Measurements from ENCODE around the gene UPK3BL1. TPM values are rescaled to one million over a fixed set of nuclear protein-coding genes. Genes with fewer than 3 reads are reported as not detected.
A peak's percentile ranks its signal among the peaks of the same experiment; 100 is the strongest.
"Not testable (repeated sequence)": the region's sequence is repeated elsewhere in the genome, so short reads cannot be mapped to it uniquely, and the experiment has no call there.

Gene UPK3BL1
- total and polyA plus RNA-seq, 4 donors = 11.2 to 54.3 (median 22.7) TPM

DNA sequence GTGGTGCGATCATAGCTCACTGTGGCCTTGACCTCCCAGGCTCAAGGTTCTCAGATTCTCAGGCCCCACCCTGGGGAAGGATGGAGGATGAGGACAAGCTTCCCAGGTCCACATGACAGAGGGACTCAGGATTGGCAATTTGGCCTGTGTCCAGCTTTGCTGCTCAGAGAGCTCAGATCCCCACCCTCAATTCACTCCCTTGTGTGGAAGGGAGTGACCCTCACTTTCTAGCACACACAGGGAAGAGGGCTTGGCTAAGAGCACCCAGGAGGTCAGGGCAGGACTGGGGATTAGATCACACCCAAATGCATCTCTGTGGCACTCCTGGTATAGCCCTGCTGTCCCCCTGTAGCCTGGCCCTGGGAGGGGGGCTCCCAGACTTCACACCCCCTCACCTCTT lies 813 bp upstream of the UPK3BL1 start:
- H3K27me3 ChIP-seq (ENCODE audit: control insufficient read depth in 3 of 3, insufficient read depth in 3 of 3, low read length in 2 of 3); H3K9me3 ChIP-seq (ENCODE audit: control insufficient read depth in 4 of 4, insufficient read depth in 3 of 4, low read length in 3 of 4); DNase-seq; ATAC-seq (ENCODE audit: insufficient read depth, low FRiP score); H3K4me3 ChIP-seq; H3K27ac ChIP-seq (ENCODE audit: low read depth in 1 of 2, low read length in 1 of 2); H3K4me1 ChIP-seq (ENCODE audit: control insufficient read depth in 5 of 5, insufficient read depth in 5 of 5, low read length in 5 of 5); H3K9ac ChIP-seq (ENCODE audit: insufficient read depth in 1 of 2, low read length in 2 of 2); H3K36me3 ChIP-seq (ENCODE audit: control insufficient read depth in 4 of 4, insufficient read depth in 4 of 4, low read length in 4 of 4): not testable (repeated sequence)
- no CpG with 5 or more reads among the region's 1 CpG for WGBS, 2 donors

DNA sequence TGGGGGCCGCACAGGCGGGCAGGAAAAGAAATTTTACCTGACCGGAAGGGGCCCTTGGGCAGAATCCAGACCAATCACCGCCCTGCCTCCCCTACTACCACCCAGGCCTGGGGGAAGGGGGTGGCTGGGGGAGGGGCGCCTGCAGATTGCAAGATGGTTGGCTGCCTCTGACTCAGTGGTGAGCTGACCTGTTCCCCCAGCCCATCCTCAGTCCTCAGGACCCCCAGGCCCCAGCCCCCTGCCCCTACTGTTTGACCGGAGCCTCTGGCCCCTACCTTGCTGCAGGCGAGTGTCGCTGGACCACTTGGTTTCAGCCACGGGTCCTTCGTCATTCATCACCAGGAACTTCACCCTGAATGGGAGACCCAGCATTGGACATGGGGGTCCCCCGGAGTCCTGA lies 3.7 kb downstream of the UPK3BL1 start:
- not testable (repeated sequence) for H3K27ac ChIP-seq (ENCODE audit: low read depth in 1 of 2, low read length in 1 of 2); H3K4me1 ChIP-seq (ENCODE audit: control insufficient read depth in 5 of 5, insufficient read depth in 5 of 5, low read length in 5 of 5); H3K36me3 ChIP-seq (ENCODE audit: control insufficient read depth in 4 of 4, insufficient read depth in 4 of 4, low read length in 4 of 4); H3K4me3 ChIP-seq; H3K27me3 ChIP-seq (ENCODE audit: control insufficient read depth in 3 of 3, insufficient read depth in 3 of 3, low read length in 2 of 3); ATAC-seq (ENCODE audit: insufficient read depth, low FRiP score); H3K9me3 ChIP-seq (ENCODE audit: control insufficient read depth in 4 of 4, insufficient read depth in 3 of 4, low read length in 3 of 4); H3K9ac ChIP-seq (ENCODE audit: insufficient read depth in 1 of 2, low read length in 2 of 2)
- 91 to 94% methylated on average over 6 to 8 of the region's 11 CpGs for WGBS, 2 donors
- DNase-seq = peak in 1 of 3 donors; percentile 9

DNA sequence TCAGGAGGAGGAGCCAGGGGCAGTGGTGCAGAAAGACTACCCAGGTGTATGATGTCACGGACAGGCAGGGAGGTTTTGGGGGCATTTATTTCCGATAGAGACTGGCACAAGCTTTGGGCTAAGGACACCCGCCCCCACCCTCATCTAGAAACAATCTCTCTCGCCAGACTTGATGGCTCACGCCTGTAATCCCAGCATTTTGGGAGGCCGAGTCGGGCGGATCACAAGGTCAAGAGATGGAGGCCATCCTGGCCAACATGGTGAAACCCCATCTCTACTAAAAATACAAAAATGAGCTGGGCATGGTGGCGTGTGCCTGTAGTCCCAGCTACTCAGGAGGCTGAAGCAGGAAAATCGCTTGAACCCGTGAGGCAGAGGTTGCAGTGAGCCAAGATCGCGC lies 5.6 kb downstream of the UPK3BL1 start:
- not testable (repeated sequence) for DNase-seq; H3K9ac ChIP-seq (ENCODE audit: insufficient read depth in 1 of 2, low read length in 2 of 2); H3K4me3 ChIP-seq; H3K27ac ChIP-seq (ENCODE audit: low read depth in 1 of 2, low read length in 1 of 2); H3K4me1 ChIP-seq (ENCODE audit: control insufficient read depth in 5 of 5, insufficient read depth in 5 of 5, low read length in 5 of 5); H3K27me3 ChIP-seq (ENCODE audit: control insufficient read depth in 3 of 3, insufficient read depth in 3 of 3, low read length in 2 of 3); H3K9me3 ChIP-seq (ENCODE audit: control insufficient read depth in 4 of 4, insufficient read depth in 3 of 4, low read length in 3 of 4); H3K36me3 ChIP-seq (ENCODE audit: control insufficient read depth in 4 of 4, insufficient read depth in 4 of 4, low read length in 4 of 4); ATAC-seq (ENCODE audit: insufficient read depth, low FRiP score)
- 80 to 94% methylated on average over 8 to 9 of the region's 13 CpGs for WGBS, 2 donors

DNA sequence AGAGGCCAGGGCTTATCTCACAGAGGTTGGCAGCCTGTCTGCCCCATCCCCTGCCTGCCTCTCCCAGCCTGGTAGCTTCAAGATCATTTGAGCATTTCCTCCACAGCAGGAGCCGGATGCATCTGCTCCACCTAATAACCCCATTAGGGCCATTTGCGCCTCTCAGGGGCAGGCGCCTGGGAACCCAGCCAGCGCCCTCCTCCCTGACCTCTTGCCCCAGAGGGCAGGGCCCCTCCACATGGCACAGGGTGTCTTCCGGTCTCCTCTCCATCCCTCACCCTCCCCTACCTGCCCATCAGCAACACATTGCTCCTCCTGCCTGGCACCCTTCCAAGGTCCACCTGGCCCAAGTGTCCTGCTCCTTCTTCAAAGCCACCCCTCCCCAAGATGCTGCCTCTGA lies 7.2 kb downstream of the UPK3BL1 start:
- not testable (repeated sequence) for H3K9ac ChIP-seq (ENCODE audit: insufficient read depth in 1 of 2, low read length in 2 of 2); H3K4me1 ChIP-seq (ENCODE audit: control insufficient read depth in 5 of 5, insufficient read depth in 5 of 5, low read length in 5 of 5); H3K4me3 ChIP-seq; DNase-seq; H3K9me3 ChIP-seq (ENCODE audit: control insufficient read depth in 4 of 4, insufficient read depth in 3 of 4, low read length in 3 of 4); H3K27me3 ChIP-seq (ENCODE audit: control insufficient read depth in 3 of 3, insufficient read depth in 3 of 3, low read length in 2 of 3); H3K27ac ChIP-seq (ENCODE audit: low read depth in 1 of 2, low read length in 1 of 2); H3K36me3 ChIP-seq (ENCODE audit: control insufficient read depth in 4 of 4, insufficient read depth in 4 of 4, low read length in 4 of 4)
- 57% methylated on average over 2 of the region's 5 CpGs; no CpG with 5 or more reads in 1 of the 2 donors for WGBS, 2 donors
- ATAC-seq (ENCODE audit: insufficient read depth, low FRiP score) = peak; percentile 8

DNA sequence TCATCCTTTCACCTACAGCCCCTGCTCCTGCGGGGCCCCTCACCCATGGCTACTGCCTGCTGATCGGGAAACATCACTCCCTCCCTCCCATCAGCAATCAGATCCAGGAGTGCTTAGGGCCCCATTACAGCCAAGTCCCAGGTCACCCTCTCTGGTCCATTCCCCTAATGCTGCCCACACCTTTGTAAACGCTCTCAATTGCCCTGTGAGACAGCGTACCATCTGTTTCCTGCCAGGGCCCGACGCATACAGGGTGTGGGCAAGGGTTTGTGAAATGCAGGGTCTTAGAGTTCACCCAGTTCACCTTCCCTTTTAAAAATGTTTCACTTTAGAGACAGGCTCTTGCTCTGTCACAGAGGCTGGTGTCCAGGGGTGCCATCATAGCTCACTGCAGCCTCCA lies 8.3 kb downstream of the UPK3BL1 start:
- WGBS, 2 donors = 57 to 62% methylated on average over 2 of the region's 6 CpGs
- not testable (repeated sequence) for ATAC-seq (ENCODE audit: insufficient read depth, low FRiP score); H3K4me3 ChIP-seq; H3K36me3 ChIP-seq (ENCODE audit: control insufficient read depth in 4 of 4, insufficient read depth in 4 of 4, low read length in 4 of 4); H3K9ac ChIP-seq (ENCODE audit: insufficient read depth in 1 of 2, low read length in 2 of 2); H3K4me1 ChIP-seq (ENCODE audit: control insufficient read depth in 5 of 5, insufficient read depth in 5 of 5, low read length in 5 of 5); H3K27ac ChIP-seq (ENCODE audit: low read depth in 1 of 2, low read length in 1 of 2); H3K9me3 ChIP-seq (ENCODE audit: control insufficient read depth in 4 of 4, insufficient read depth in 3 of 4, low read length in 3 of 4); DNase-seq; H3K27me3 ChIP-seq (ENCODE audit: control insufficient read depth in 3 of 3, insufficient read depth in 3 of 3, low read length in 2 of 3)

DNA sequence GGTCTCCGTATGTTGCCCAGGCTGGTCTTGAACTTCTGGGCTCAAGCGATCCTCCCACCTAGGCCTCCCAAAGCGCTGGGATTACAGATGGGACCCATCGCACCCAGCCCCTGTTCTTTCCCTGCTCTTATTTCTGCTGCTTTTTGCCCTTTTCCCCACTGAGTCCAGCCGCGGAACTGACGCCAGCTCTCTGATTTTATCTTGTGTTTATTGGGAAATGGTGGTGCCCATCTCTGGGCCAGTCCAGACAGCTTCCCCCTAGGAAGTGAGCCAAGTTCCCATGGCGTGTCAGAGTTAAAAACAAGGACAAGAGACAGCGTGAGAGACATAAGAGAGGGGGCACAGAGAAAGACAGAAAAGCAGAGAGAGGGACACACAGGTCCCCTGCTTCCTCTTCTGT lies 12.0 kb downstream of the UPK3BL1 start:
- not testable (repeated sequence) for ATAC-seq (ENCODE audit: insufficient read depth, low FRiP score); H3K4me1 ChIP-seq (ENCODE audit: control insufficient read depth in 5 of 5, insufficient read depth in 5 of 5, low read length in 5 of 5); H3K9ac ChIP-seq (ENCODE audit: insufficient read depth in 1 of 2, low read length in 2 of 2); H3K36me3 ChIP-seq (ENCODE audit: control insufficient read depth in 4 of 4, insufficient read depth in 4 of 4, low read length in 4 of 4); DNase-seq; H3K27me3 ChIP-seq (ENCODE audit: control insufficient read depth in 3 of 3, insufficient read depth in 3 of 3, low read length in 2 of 3); H3K9me3 ChIP-seq (ENCODE audit: control insufficient read depth in 4 of 4, insufficient read depth in 3 of 4, low read length in 3 of 4); H3K27ac ChIP-seq (ENCODE audit: low read depth in 1 of 2, low read length in 1 of 2); H3K4me3 ChIP-seq
- 66 to 74% methylated on average over 7 to 8 of the region's 9 CpGs for WGBS, 2 donors

DNA sequence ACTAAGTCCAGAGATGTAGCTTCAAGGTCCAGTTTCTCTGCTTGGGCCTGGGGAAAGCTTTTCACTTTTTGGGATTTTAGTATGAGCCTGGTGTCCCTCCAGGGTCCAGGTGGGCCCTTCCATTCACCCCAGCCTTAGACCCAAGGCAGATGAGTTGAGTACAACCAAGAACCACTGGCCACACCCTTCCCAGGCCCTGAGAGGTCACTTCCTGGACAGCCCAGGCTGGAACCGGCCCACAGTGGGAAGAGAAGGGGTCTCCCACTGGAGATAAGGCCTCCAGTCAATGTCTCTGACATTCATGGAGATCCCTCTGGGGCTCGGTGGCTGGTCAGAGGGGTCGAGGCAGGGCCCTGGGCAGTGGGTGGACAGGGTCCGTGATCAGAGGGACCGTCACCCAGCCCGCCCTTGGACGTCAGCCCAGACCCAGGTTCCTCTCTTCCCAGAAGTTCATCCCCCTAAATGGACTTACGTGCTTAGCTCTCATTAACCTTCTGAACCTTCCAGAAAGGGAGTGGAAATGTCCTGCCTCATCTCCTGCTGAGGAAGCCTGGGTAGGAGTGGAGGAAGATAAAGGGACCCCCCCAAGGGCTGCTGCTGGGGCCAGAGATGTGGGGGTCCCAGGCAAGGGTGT lies 15.2 kb downstream of the UPK3BL1 start:
- not testable (repeated sequence) for H3K36me3 ChIP-seq (ENCODE audit: control insufficient read depth in 4 of 4, insufficient read depth in 4 of 4, low read length in 4 of 4); ATAC-seq (ENCODE audit: insufficient read depth, low FRiP score); H3K4me1 ChIP-seq (ENCODE audit: control insufficient read depth in 5 of 5, insufficient read depth in 5 of 5, low read length in 5 of 5); H3K27me3 ChIP-seq (ENCODE audit: control insufficient read depth in 3 of 3, insufficient read depth in 3 of 3, low read length in 2 of 3); DNase-seq; H3K4me3 ChIP-seq; H3K9me3 ChIP-seq (ENCODE audit: control insufficient read depth in 4 of 4, insufficient read depth in 3 of 4, low read length in 3 of 4); H3K27ac ChIP-seq (ENCODE audit: low read depth in 1 of 2, low read length in 1 of 2); H3K9ac ChIP-seq (ENCODE audit: insufficient read depth in 1 of 2, low read length in 2 of 2)
- WGBS, 2 donors = no CpG with 5 or more reads among the region's 8 CpGs

DNA sequence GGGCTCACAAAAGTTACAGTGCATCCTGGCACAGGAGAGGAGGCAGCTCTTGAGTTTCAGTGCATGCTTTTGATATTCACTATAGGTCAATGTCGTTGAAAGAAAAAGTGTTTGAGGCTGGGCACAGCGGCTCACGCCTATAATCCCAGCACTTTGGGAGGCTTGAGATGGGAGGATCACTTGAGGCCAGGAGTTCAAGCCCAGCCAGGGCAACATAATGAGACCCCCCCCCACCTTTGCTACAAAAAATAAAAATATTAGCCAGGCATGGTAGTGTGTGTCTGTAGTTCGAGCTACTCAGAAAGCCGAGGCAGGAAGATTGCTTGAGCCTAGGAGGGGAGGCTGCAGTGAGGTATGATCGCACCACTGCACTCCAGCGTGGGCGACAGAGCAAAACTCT lies 24.5 kb downstream of the UPK3BL1 start:
- not testable (repeated sequence) for H3K9ac ChIP-seq (ENCODE audit: insufficient read depth in 1 of 2, low read length in 2 of 2); H3K9me3 ChIP-seq (ENCODE audit: control insufficient read depth in 4 of 4, insufficient read depth in 3 of 4, low read length in 3 of 4); H3K27ac ChIP-seq (ENCODE audit: low read depth in 1 of 2, low read length in 1 of 2); H3K4me3 ChIP-seq; H3K36me3 ChIP-seq (ENCODE audit: control insufficient read depth in 4 of 4, insufficient read depth in 4 of 4, low read length in 4 of 4); H3K27me3 ChIP-seq (ENCODE audit: control insufficient read depth in 3 of 3, insufficient read depth in 3 of 3, low read length in 2 of 3); H3K4me1 ChIP-seq (ENCODE audit: control insufficient read depth in 5 of 5, insufficient read depth in 5 of 5, low read length in 5 of 5); DNase-seq; ATAC-seq (ENCODE audit: insufficient read depth, low FRiP score)
- WGBS, 2 donors = 77 to 82% methylated on average over 3 to 5 of the region's 8 CpGs

Measured in lung (tissue), 10 donors.